Transverse colon (tissue), 4 donors: ENCODE results near the gene ENAH. TPM values are rescaled to one million over a fixed set of nuclear protein-coding genes. Genes with fewer than 3 reads are reported as not detected.
A peak's percentile ranks its signal among the peaks of the same experiment; 100 is the strongest.

Experiments
- DNase-seq: peaks from one replicate; pipeline ENCODE4 v3.0.0-alpha.2; 2019
- H3K27ac ChIP-seq, 4 donors: fragments of 200-600 bp; sonication (generic); 2 replicates each; pipeline ENCODE4 v1.5.1; 2016 to 2018; ENCODE audit warnings: inconsistent platforms in 4 of 4
- H3K27me3 ChIP-seq: fragments of 200-600 bp; sonication (generic); 2 replicates; pipeline ENCODE4 v1.5.1; 2017; ENCODE audit warnings: inconsistent platforms
- H3K36me3 ChIP-seq, 4 donors: fragments of 200-600 bp; sonication (generic); 2 replicates each; pipeline ENCODE4 v1.5.1; 2017 to 2019; ENCODE audit warnings: inconsistent platforms in 4 of 4
- H3K4me1 ChIP-seq, 4 donors: fragments of 200-600 bp; sonication (generic); 2 replicates each; pipeline ENCODE4 v1.5.1; 2017 to 2020; ENCODE audit warnings: inconsistent platforms in 4 of 4
- H3K4me3 ChIP-seq, 4 donors: fragments of 200-600 bp; sonication (generic); 1 replicate in 1 of 4; 2 replicates in 3 of 4; pipeline versions ENCODE4 v1.5.1 to v1.6.1; 2017 to 2019; ENCODE audit warnings: inconsistent platforms in 4 of 4
- H3K9me3 ChIP-seq, 2 donors: fragments of 200-600 bp; sonication (generic); 2 replicates each; pipeline ENCODE4 v1.5.1; 2017 to 2019; ENCODE audit warnings: inconsistent platforms in 2 of 2
- CTCF ChIP-seq, 5 experiments: fragments of 200-600 bp in 3 of 5; fragments of 450-650 bp in 2 of 5; sonication (generic) in 3 of 5; IDR thresholded peaks; 1 replicate in 2 of 5; 2 replicates in 3 of 5; pipeline ENCODE4 v1.5.1; 2016 to 2017; ENCODE audit warnings: antibody characterized with exemption in 5 of 5, inconsistent platforms in 3 of 5, mild to moderate bottlenecking in 2 of 5, moderate library complexity in 1 of 5
- EP300 ChIP-seq: sonication (generic); formaldehyde crosslinking; IDR thresholded peaks from one replicate; pipeline ENCODE4 v1.6.1; 2017; ENCODE audit warnings: antibody characterized with exemption, low read depth
- POLR2A ChIP-seq: fragments of 450-650 bp; IDR thresholded peaks from one replicate; pipeline ENCODE4 v1.6.1; 2016; ENCODE audit warnings: antibody characterized with exemption, mild to moderate bottlenecking, moderate library complexity
- POLR2AphosphoS5 ChIP-seq, 3 donors: sonication (generic); formaldehyde crosslinking; IDR thresholded peaks; one replicate each; pipeline ENCODE4 v1.6.1; 2016; ENCODE audit warnings: antibody characterized with exemption in 3 of 3
- WGBS, 2 donors: methylation state at CpG; one replicate each; pipeline ENCODE4 v1.1.5; 2018; ENCODE audit warnings: low coverage in 1 of 2; 5-methylcytosine and 5-hydroxymethylcytosine counted together
- in situ Hi-C, 4 donors: fragments of 200-750 bp; cut with MboI; loops; one replicate each; pipeline versions ENCODE4 v1.15.0 to v1.15.1; 2017; ENCODE audit warnings: low sequenced_read_pairs in 3 of 4, low pct_ligation_motif_present in 1 of 4, low pct_unique_long_range_greater_than_20kb in 1 of 4
- intact Hi-C: fragments of 100-400 bp; cut with DNase I; formaldehyde crosslinking; loops from one replicate; pipeline ENCODE4 v1.15.1; 2023; ENCODE audit warnings: low total_unique reads
- total RNA-seq, 4 donors: library from RNA; depleted of rRNA; stranded (reverse); fragments of >200 nt; gene quantifications; one replicate each; pipeline ENCODE4 v1.1.0, GENCODE V29; 2016

Gene ENAH
- total RNA-seq, 4 donors from 2014 or later: 14.7 to 140 (median 33.9) TPM

GRCh38 chr1:225572422-225572821 lies 80.5 kb downstream of the ENAH start:
- in situ Hi-C loops (no loop called here), intact Hi-C loops (no loop called here)
- H3K27me3 ChIP-seq: no peaks in the 10 kb centered on the region
- DNase-seq: no peak
- H3K36me3 ChIP-seq: no peaks in the 10 kb centered on the region
- WGBS, 2 donors: 85 to 94% methylated on average over 3 of the region's 3 CpGs
- H3K4me3 ChIP-seq: no peak overlapping the region
- no peaks in the 10 kb centered on the region for H3K9me3 ChIP-seq
- TF ChIP-seq CTCF (IDR thresholded peaks at IDR 0.05) (no peak), POLR2AphosphoS5 (IDR thresholded peaks at IDR 0.05) (no peak), EP300 (no peak), POLR2A (no peak)
- no peak overlapping the region for H3K27ac ChIP-seq
- no peaks in the 10 kb centered on the region for H3K4me1 ChIP-seq

- intact Hi-C loops: no loop called here
- Histone ChIP-seq H3K4me3 (no peak overlapping the region), H3K9me3 (no peaks in the 10 kb centered on the region), H3K36me3 (no peaks in the 10 kb centered on the region), H3K4me1 (peaks cover 0 to 6% (median 2%) of the 10 kb centered on the region in 4 donors), H3K27me3 (no peaks in the 10 kb centered on the region), H3K27ac (no peak overlapping the region)
- no peak for TF ChIP-seq POLR2AphosphoS5 (IDR thresholded peaks at IDR 0.05)
- TF ChIP-seq CTCF (IDR thresholded peaks at IDR 0.05): no peak
- no peak for TF ChIP-seq POLR2A
- no peak for TF ChIP-seq EP300
- WGBS, 2 donors: 82 to 88% methylated on average over 1 to 2 of the region's 2 CpGs
- DNase-seq: no peak
- in situ Hi-C loops: no loop called here
These were observed 85.1 kb downstream of the ENAH start for GRCh38 chr1:225567789-225568188.

- peaks cover 0 to 6% (median 2%) of the 10 kb centered on the region in 4 donors for H3K4me1 ChIP-seq
- no peak overlapping the region for H3K4me3 ChIP-seq
- no peak for TF ChIP-seq POLR2AphosphoS5 (IDR thresholded peaks at IDR 0.05)
- TF ChIP-seq POLR2A: no peak
- no peak for TF ChIP-seq EP300
- no peak for TF ChIP-seq CTCF (IDR thresholded peaks at IDR 0.05)
- no peak for DNase-seq
- H3K9me3 ChIP-seq: no peaks in the 10 kb centered on the region
- intact Hi-C loops: no loop called here
- no peaks in the 10 kb centered on the region for H3K27me3 ChIP-seq
- peak overlapping the region in 1 of 4 donors; percentile 26 for H3K27ac ChIP-seq
- in situ Hi-C loops: no loop called here
- no peaks in the 10 kb centered on the region for H3K36me3 ChIP-seq
- 72 to 87% methylated on average over 7 of the region's 7 CpGs for WGBS, 2 donors
These were observed 87.1 kb downstream of the ENAH start for GRCh38 chr1:225565847-225566246.

- Histone ChIP-seq H3K27me3 (no peaks in the 10 kb centered on the region), H3K4me1 (peaks cover 0 to 5% (median under 1%) of the 10 kb centered on the region in 4 donors), H3K36me3 (no peaks in the 10 kb centered on the region), H3K27ac (no peak overlapping the region), H3K4me3 (no peak overlapping the region), H3K9me3 (peaks cover 3 to 4% of the 10 kb centered on the region in 2 donors)
- intact Hi-C loops: loop anchor here (2.0 kb wide), 1 partner anchor 69 kb away; no protein-coding TSS in a partner anchor
- TF ChIP-seq POLR2AphosphoS5 (IDR thresholded peaks at IDR 0.05) (no peak), POLR2A (no peak), EP300 (no peak), CTCF (IDR thresholded peaks at IDR 0.05) (no peak)
- in situ Hi-C loops: no loop called here
- DNase-seq: no peak
- 90 to 96% methylated on average over 5 of the region's 5 CpGs for WGBS, 2 donors
These were observed 91.2 kb downstream of the ENAH start for GRCh38 chr1:225561675-225562074.
